GM21367 (cell line): ENCODE data around the gene GCLM.
"Not testable (repeated sequence)": the region's sequence is repeated elsewhere in the genome, so short reads cannot be mapped to it uniquely, and the experiment has no call there.

Experiments
- ATAC-seq: cut with Tn5 transposase; IDR thresholded peaks from one replicate; pipeline ENCODE4 v1.9.1; 2021; ENCODE audit not compliant: unreplicated experiment

Gene GCLM

GRCh38 chr1:93899543-93900207 lies 9.6 kb downstream of the GCLM start:
- ATAC-seq, result no peak

- ATAC-seq, result no peak
Measured at GRCh38 chr1:93888900-93889299, 20.3 kb downstream of the GCLM start.

GRCh38 chr1:93882269-93882668 lies 27.0 kb downstream of the GCLM start:
- no peak for ATAC-seq

GRCh38 chr1:93880731-93881130 lies 28.5 kb downstream of the GCLM start:
- ATAC-seq, result no peak

GRCh38 chr1:93878889-93879586 lies 30.2 kb downstream of the GCLM start, which contains the start of gene DNTTIP2:
Gene DNTTIP2 (minus strand): TSS chr1:93879206. CDS start chr1:93879148, 58 bp downstream.
- peak; percentile 94 for ATAC-seq

- ATAC-seq, result peak; percentile 54
Measured at GRCh38 chr1:93878501-93878888, 30.7 kb downstream of the GCLM start.

GRCh38 chr1:93877529-93877928 lies 31.7 kb downstream of the GCLM start:
- no peak for ATAC-seq

- ATAC-seq, result no peak
Measured at GRCh38 chr1:93876244-93876643, 33.0 kb downstream of the GCLM start.

GRCh38 chr1:93874025-93874651 lies 35.1 kb downstream of the GCLM start:
- no peak for ATAC-seq

GRCh38 chr1:93871366-93871765 lies 37.9 kb downstream of the GCLM start:
- ATAC-seq, result no peak

GRCh38 chr1:93869653-93870052 lies 39.6 kb downstream of the GCLM start:
- no peak for ATAC-seq

- not testable (repeated sequence) for ATAC-seq
Measured at GRCh38 chr1:93868492-93868891, 40.7 kb downstream of the GCLM start.

GRCh38 chr1:93865253-93865652 lies 44.0 kb downstream of the GCLM start:
- ATAC-seq, result no peak

- no peak for ATAC-seq
Measured at GRCh38 chr1:93864175-93864574, 45.1 kb downstream of the GCLM start.

GRCh38 chr1:93857653-93858052 lies 51.6 kb downstream of the GCLM start:
- ATAC-seq, result not testable (repeated sequence)

- not testable (repeated sequence) for ATAC-seq
Measured at GRCh38 chr1:93855983-93856382, 53.2 kb downstream of the GCLM start.

- no peak for ATAC-seq
Measured at GRCh38 chr1:93853940-93854339, 55.3 kb downstream of the GCLM start.

- ATAC-seq, result no peak
Measured at GRCh38 chr1:93851878-93852277, 57.4 kb downstream of the GCLM start.

GRCh38 chr1:93851327-93851712 lies 57.9 kb downstream of the GCLM start:
- no peak for ATAC-seq

GRCh38 chr1:93850687-93851326 lies 58.4 kb downstream of the GCLM start:
- ATAC-seq, result not testable (repeated sequence)

- ATAC-seq, result no peak
Measured at GRCh38 chr1:93848350-93848883, 60.8 kb downstream of the GCLM start.
